Smooth muscle cell (in vitro differentiated cells): ENCODE measurements around the gene SF3B3. TPM values are rescaled to one million over a fixed set of nuclear protein-coding genes. Genes with fewer than 3 reads are reported as not detected.
"Not testable (repeated sequence)": the region's sequence is repeated elsewhere in the genome, so short reads cannot be mapped to it uniquely, and the experiment has no call there.

Experiments used
- DNase-seq: peaks from one replicate; lab custom pipeline; 2025; ENCODE audit not compliant: unreplicated experiment; lab: John Stamatoyannopoulos, UW
- H2AFZ ChIP-seq: fragments of 200-600 bp; sonication (generic); 2 replicates; pipeline ENCODE4 v1.6.0; 2016; ENCODE audit warnings: antibody characterized with exemption, low read depth, mild to moderate bottlenecking
- H3F3A ChIP-seq: fragments of 200-600 bp; sonication (generic); 2 replicates; pipeline ENCODE4 v1.6.0; 2017; ENCODE audit warnings: antibody characterized with exemption, low read depth
- H3K27ac ChIP-seq: fragments of 200-600 bp; sonication (generic); 2 replicates; pipeline ENCODE4 v1.5.1; 2016; ENCODE audit warnings: low read depth, mild to moderate bottlenecking
- H3K27me3 ChIP-seq: fragments of 200-600 bp; sonication (generic); 2 replicates; pipeline ENCODE4 v1.6.1; 2016; ENCODE audit warnings: low read depth, mild to moderate bottlenecking
- H3K36me3 ChIP-seq: fragments of 200-600 bp; sonication (generic); 2 replicates; pipeline ENCODE4 v1.5.1; 2016; ENCODE audit warnings: low read depth
- H3K4me1 ChIP-seq: fragments of 200-600 bp; sonication (generic); 2 replicates; pipeline ENCODE4 v1.5.1; 2016; ENCODE audit warnings: low read depth
- H3K4me2 ChIP-seq: fragments of 200-600 bp; sonication (generic); 2 replicates; pipeline ENCODE4 v1.6.0; 2016; ENCODE audit warnings: mild to moderate bottlenecking
- H3K4me3 ChIP-seq: fragments of 200-600 bp; sonication (generic); 2 replicates; pipeline ENCODE4 v1.5.1; 2016; ENCODE audit warnings: mild to moderate bottlenecking
- H3K79me2 ChIP-seq: fragments of 200-600 bp; sonication (generic); 2 replicates; pipeline ENCODE4 v1.6.0; 2016; ENCODE audit warnings: low read depth, mild to moderate bottlenecking
- H3K9ac ChIP-seq: fragments of 200-600 bp; sonication (generic); 2 replicates; pipeline ENCODE4 v1.6.0; 2016; ENCODE audit warnings: low read depth
- H3K9me3 ChIP-seq: fragments of 200-600 bp; sonication (generic); replicated peaks from 2 replicates; pipeline ENCODE4 v1.5.1; 2016; ENCODE audit warnings: low read depth
- H4K20me1 ChIP-seq: fragments of 200-600 bp; sonication (generic); 2 replicates; pipeline ENCODE4 v1.6.0; 2016; ENCODE audit warnings: low read depth
- WGBS: methylation state at CpG from one replicate; pipeline ENCODE4 v1.1.7; 2016; ENCODE audit warnings: low lambda C conversion rate; 5-methylcytosine and 5-hydroxymethylcytosine counted together
- polyA plus RNA-seq: library from polyadenylated mRNA; unstranded; fragments of >200 nt; fragmentation: Nextera tagmentation; extraction: Ambion mirVana; gene quantifications from 2 replicates; pipeline ENCODE4 v1.2.1, GENCODE V29; 2016
- small RNA-seq: library from RNA; depleted of rRNA; stranded (forward); fragments of <200 nt; gene quantifications from one replicate; pipeline ENCODE3, GENCODE V24; 2014
- total RNA-seq: library from RNA; depleted of rRNA; stranded (reverse); fragments of >200 nt; gene quantifications from 2 replicates; pipeline ENCODE4 v1.2.3, GENCODE V29; 2014
- TF ChIP-seq, protein P1 (sequence below): fragments of 200-600 bp; sonication (generic); IDR thresholded peaks from 2 replicates; pipeline ENCODE4 v1.5.1; 2017; ENCODE audit warnings: borderline replicate concordance, mild to moderate bottlenecking, antibody characterized with exemption; ENCODE audit not compliant: insufficient read depth, poor library complexity, severe bottlenecking

The SF3B3 gene
- total and polyA plus RNA-seq, 2 experiments from 2014 or later: 126 to 129 TPM

DNA sequence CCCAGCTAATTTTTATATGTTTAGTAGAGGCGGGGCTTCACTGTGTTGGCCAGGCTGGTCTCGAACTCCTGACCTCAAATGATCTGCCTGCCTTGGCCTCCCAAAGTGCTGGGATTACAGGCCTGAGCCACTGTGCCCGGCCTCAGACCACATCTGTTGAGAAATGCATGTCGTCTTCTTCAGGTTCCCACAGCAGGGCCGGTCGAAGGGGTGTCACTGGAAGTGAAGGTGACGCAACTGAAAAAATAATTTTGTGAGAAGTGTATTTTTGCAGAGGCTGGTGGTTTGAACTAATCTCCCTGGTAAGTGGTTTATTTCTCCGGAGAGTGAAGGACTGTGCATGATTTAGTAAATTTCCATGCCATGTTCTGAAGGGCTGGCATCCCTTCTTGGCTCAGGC is 89.3 kb downstream of the SF3B3 start:
- H3K27me3 ChIP-seq: no peaks in the 10 kb centered on the region
- no peak overlapping the region for H3K4me2 ChIP-seq
- H4K20me1 ChIP-seq: no peaks in the 10 kb centered on the region
- no peak overlapping the region for H2AFZ ChIP-seq
- H3F3A ChIP-seq: no peaks in the 10 kb centered on the region
- H3K4me3 ChIP-seq: no peak overlapping the region
- 93% methylated on average over 8 of the region's 8 CpGs for WGBS
- H3K9ac ChIP-seq: no peak overlapping the region
- TF ChIP-seq, protein P1, sequence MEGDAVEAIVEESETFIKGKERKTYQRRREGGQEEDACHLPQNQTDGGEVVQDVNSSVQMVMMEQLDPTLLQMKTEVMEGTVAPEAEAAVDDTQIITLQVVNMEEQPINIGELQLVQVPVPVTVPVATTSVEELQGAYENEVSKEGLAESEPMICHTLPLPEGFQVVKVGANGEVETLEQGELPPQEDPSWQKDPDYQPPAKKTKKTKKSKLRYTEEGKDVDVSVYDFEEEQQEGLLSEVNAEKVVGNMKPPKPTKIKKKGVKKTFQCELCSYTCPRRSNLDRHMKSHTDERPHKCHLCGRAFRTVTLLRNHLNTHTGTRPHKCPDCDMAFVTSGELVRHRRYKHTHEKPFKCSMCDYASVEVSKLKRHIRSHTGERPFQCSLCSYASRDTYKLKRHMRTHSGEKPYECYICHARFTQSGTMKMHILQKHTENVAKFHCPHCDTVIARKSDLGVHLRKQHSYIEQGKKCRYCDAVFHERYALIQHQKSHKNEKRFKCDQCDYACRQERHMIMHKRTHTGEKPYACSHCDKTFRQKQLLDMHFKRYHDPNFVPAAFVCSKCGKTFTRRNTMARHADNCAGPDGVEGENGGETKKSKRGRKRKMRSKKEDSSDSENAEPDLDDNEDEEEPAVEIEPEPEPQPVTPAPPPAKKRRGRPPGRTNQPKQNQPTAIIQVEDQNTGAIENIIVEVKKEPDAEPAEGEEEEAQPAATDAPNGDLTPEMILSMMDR: no peak
- H3K27ac ChIP-seq: no peak overlapping the region
- no peaks in the 10 kb centered on the region for H3K4me1 ChIP-seq
- H3K9me3 ChIP-seq: no peaks in the 10 kb centered on the region
- no peak for DNase-seq
- no peaks in the 10 kb centered on the region for H3K36me3 ChIP-seq
- no peaks in the 10 kb centered on the region for H3K79me2 ChIP-seq

- H3K27me3 ChIP-seq: no peaks in the 10 kb centered on the region
- DNase-seq: no peak
- no peak overlapping the region for H3K9ac ChIP-seq
- H3F3A ChIP-seq: no peaks in the 10 kb centered on the region
- TF ChIP-seq, protein P1: no peak
- H3K79me2 ChIP-seq: no peaks in the 10 kb centered on the region
- WGBS: 73% methylated on average over 5 of the region's 5 CpGs
- no peaks in the 10 kb centered on the region for H3K4me1 ChIP-seq
- no peak overlapping the region for H3K27ac ChIP-seq
- no peaks in the 10 kb centered on the region for H3K9me3 ChIP-seq
- no peaks in the 10 kb centered on the region for H3K36me3 ChIP-seq
- no peak overlapping the region for H3K4me3 ChIP-seq
- H4K20me1 ChIP-seq: no peaks in the 10 kb centered on the region
- H2AFZ ChIP-seq: no peak overlapping the region
- H3K4me2 ChIP-seq: no peak overlapping the region
These were observed 90.8 kb downstream of the SF3B3 start for GRCh38 chr16:70614208-70614951.

DNA sequence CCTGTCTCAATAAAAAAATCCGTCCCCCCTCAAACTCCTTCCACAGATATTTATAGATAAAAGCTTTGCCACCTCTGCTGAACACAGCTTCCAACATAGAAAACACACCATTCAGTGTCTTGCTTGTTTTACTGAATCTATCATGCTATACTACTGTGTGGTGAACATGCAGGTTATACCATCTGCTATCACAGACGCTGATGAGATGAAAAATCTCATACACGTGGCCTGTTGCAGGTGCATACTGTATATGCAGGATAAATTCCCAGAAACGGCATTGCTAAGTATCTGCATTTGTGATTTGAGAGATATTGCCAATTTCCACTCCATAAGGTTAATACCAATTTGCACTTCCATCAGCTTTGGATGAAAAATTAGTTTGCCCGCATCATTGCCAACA is 92.3 kb downstream of the SF3B3 start:
- 94% methylated on average over 5 of the region's 5 CpGs for WGBS
- Histone ChIP-seq H3K9ac (no peak overlapping the region), H3K4me2 (no peak overlapping the region), H3K36me3 (no peaks in the 10 kb centered on the region), H3F3A (no peaks in the 10 kb centered on the region), H3K4me3 (no peak overlapping the region), H2AFZ (no peak overlapping the region), H3K4me1 (no peaks in the 10 kb centered on the region), H3K27ac (no peak overlapping the region), H3K79me2 (no peaks in the 10 kb centered on the region), H3K9me3 (no peaks in the 10 kb centered on the region), H3K27me3 (peaks cover 4% of the 10 kb centered on the region), H4K20me1 (no peaks in the 10 kb centered on the region)
- TF ChIP-seq, protein P1: no peak
- no peak for DNase-seq

DNA sequence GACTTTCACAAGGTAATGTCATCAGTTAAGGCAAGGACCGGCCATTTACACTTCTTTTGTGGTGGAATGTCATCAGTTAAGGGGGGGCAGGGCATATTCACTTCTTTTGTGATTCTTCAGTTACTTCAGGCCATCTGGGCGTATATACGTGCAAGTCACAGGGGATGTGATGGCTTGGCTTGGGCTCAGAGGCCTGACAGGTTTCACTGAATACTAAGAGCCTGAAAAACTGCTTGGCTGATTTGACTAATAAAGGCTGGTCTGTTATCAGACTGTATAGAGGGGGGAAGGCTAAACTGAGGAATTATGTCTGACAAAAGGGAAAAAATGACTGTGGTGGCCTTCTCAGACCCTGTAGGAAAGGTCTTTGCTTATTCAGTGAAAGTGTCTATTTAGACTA is 98.2 kb downstream of the SF3B3 start:
- not testable (repeated sequence) for H2AFZ ChIP-seq, H3K4me1 ChIP-seq, H4K20me1 ChIP-seq, H3K79me2 ChIP-seq, H3K9me3 ChIP-seq, H3K4me3 ChIP-seq, H3K27ac ChIP-seq, DNase-seq, H3K36me3 ChIP-seq, H3K4me2 ChIP-seq, H3F3A ChIP-seq, H3K9ac ChIP-seq
- 55% methylated on average over 3 of the region's 3 CpGs for WGBS
- peaks cover 14% of the 10 kb centered on the region for H3K27me3 ChIP-seq

Small RNA genes lying within 50 kb of the gene (small RNA-seq; reads per million reads assigned to genes)
- gene SNORD111 (272 reads per million, percentile 99 among the genes with 10 or more reads in this experiment), gene SNORD111B (149 reads per million, percentile 99 among the genes with 10 or more reads in this experiment)

Other genes with a start within 250 kb of the SF3B3 start
- gene AARS1, start 234.3 kb upstream of the SF3B3 start, total RNA-seq: 54.0 and 67.0 TPM in 2 replicates
- 90.8 and 92.4 TPM in 2 replicates for gene AARS1, start 234.3 kb upstream of the SF3B3 start, polyA plus RNA-seq
- gene DDX19B, start 224.6 kb upstream of the SF3B3 start, total RNA-seq: 24.5 and 49.6 TPM in 2 replicates
- 31.8 and 40.9 TPM in 2 replicates for gene DDX19B, start 224.6 kb upstream of the SF3B3 start, polyA plus RNA-seq
- gene DDX19A, start 176.9 kb upstream of the SF3B3 start, total RNA-seq: 33.9 and 38.8 TPM in 2 replicates
- 32.8 and 39.2 TPM in 2 replicates for gene DDX19A, start 176.9 kb upstream of the SF3B3 start, polyA plus RNA-seq
- 30.2 and 32.5 TPM in 2 replicates for gene ST3GAL2, start 84.7 kb upstream of the SF3B3 start, total RNA-seq
- gene ST3GAL2, start 84.7 kb upstream of the SF3B3 start, polyA plus RNA-seq: 31.6 and 42.3 TPM in 2 replicates
- gene FCSK, start 69.2 kb upstream of the SF3B3 start, total RNA-seq: 5.7 and 16.5 TPM in 2 replicates
- 4.8 and 6.3 TPM in 2 replicates for gene FCSK, start 69.2 kb upstream of the SF3B3 start, polyA plus RNA-seq
- gene COG4, start 262 bp upstream of the SF3B3 start, total RNA-seq: 39.8 and 49.4 TPM in 2 replicates
- gene COG4, start 262 bp upstream of the SF3B3 start, polyA plus RNA-seq: 40.0 and 61.9 TPM in 2 replicates
- gene IL34, start 122.7 kb downstream of the SF3B3 start, total RNA-seq: not detected in 2 replicates
- gene IL34, start 122.7 kb downstream of the SF3B3 start, polyA plus RNA-seq: 0.49 and 1.2 TPM in 2 replicates
- 19.5 and 27.1 TPM in 2 replicates for gene MTSS2, start 162.2 kb downstream of the SF3B3 start, total RNA-seq
- 4.2 and 8.7 TPM in 2 replicates for gene MTSS2, start 162.2 kb downstream of the SF3B3 start, polyA plus RNA-seq